Brain pericyte (primary cell): ENCODE measurements around the gene CNOT2.
"Not testable (repeated sequence)": the region's sequence is repeated elsewhere in the genome, so short reads cannot be mapped to it uniquely, and the experiment has no call there.

ENCODE experiments used
- DNase-seq: peaks from one replicate; pipeline ENCODE4 v3.0.0-alpha.2; 2012; ENCODE audit warnings: low read depth, low spot score

The CNOT2 gene

DNA sequence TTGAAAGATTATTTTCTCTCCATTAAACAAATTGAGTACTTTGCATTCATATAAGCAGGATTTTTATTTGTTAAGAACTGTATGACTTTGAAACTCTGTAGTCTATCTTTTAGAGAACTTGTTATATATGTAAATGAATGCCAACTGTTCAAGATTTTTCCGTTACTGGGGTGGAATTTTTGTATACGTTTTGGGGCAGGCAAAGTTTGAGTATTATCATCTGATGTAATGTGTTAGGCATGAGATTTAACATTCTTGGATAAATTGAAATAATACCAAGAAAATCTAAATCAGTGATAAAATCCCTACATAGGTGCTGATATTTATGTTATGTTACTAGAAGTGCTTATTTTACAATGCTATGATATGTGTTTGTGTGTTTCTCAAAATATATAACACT is 8.4 kb downstream of the CNOT2 start:
- DNase-seq = no peak

DNA sequence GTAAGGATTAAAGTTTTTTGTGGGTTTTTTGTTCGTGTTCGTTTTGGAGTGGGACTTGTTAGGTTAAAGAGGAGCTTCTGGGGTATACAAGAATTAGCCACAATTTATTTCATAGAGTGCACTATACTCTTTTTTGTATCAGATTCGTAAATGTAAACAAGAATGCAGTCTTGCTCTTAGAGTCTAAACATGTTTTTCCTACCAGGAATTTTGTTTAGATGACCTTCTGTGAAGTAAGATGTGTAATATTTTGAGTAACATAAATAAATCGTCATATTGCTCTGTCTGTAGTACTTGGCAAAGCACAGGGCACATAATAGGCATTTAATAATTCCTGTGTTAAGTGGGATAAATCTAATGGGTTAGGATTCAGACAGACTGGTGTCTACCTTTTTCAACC is 9.6 kb downstream of the CNOT2 start:
- DNase-seq = no peak

DNA sequence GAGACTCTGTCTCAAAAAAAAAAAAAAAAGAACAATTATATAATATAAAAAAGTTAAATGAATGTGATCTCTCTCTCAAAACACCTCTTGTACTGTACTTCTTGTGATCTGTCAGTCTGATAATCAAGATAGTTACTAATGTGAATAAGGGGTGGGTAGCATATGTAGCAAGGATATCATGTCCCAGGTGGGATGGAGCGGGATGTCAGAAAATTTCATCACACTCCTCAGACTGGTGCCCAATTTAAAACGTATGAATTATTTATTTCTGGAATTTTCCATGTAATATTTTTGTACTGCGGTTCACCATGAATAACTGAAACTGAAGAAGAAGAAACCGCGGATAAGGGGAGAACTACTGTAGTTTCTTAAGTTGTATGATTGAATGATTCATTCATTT is 11.0 kb downstream of the CNOT2 start:
- DNase-seq = no peak

DNA sequence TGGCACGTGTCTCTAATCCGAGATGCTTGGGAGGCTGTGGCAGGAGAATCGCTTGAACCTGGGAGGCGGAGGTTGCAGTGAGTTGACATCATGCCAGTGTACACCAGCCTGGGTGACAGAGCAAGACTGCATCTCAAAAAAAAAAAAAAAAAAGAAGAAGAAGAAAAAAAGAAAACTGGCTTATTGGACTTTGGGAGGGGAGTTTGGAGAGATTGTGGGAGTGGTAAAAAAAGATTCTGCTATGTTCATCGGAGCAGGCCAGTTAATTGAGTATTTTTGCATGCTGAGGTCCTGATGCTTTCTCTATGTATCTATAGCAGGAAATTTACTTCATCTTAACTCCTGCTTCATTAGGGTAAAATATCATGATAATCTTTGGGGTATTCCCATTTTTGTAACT is 11.6 kb downstream of the CNOT2 start:
- no peak for DNase-seq

DNA sequence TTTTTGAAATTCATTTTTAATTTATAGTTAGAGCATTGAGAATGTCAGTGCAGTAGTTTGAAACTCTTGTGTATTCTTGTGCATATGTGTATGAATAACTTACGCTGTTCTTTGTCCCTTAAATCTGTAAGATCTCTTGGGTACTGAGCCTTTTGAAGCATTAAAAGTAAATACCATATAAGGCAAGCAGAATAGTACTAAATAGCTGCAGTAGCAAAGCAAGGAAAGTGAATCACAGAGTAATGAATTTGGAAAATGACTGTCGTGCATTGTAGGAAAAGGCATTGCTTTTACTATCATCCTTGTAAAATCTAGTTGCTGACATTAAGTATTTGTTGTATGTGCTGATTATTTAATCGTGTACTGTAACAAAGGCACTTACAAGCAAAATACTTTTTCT is 12.1 kb downstream of the CNOT2 start:
- DNase-seq = no peak

DNA sequence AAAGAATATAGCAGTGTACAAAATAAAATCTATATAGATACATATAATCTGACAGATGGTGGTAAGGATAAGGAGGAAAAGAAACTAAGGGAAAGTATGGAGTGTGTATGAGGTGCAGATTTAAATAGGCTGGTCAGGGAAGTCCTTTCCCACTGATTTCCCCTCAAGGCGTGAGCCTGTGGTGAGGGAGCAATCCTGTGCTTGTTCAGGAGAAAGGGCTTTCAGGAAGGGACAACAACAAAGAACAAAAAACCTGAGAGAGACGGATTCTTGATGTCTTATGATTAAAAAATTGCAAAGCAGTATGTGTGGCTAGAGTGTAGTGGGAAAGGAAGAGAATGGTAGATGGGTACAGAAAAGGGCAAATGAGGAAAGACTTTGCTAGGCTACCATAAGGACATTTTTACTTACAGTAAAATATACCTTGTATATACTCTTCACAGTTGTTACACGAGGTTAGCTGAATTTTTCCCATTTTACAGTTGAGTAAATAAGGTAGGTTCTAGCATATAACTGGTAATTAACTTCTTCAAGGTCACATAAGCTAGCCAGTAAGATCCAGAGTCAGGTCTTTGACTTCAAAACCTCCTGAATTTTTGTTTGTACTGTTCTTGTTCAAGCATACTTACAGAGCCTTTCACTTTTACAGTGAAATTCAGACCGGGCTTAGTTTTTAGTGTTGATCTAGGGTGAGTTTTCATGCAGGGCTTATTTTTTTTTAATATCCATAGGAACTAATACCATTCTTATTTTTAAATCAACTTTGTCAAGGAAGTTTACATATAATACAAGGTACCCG is 15.6 kb downstream of the CNOT2 start:
- DNase-seq = no peak

DNA sequence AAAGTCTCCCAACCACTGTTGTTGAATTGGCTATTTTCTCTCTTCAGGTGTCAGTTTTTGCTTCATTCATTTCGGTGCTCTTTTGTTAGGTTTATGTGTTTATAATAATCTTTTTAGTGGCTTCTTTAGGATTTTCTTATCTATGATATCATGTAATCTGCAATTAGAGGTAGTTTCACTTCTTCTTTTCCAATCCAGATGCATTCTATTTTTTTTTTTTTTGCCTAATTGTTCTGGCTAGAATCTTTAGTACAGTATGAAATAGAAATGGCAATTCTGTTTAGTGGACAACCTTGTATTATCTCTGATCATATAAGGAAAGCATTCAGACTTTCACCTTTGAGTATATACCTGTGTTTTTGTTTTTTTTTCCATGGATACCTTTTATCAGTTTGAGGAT is 17.4 kb downstream of the CNOT2 start:
- no peak for DNase-seq

DNA sequence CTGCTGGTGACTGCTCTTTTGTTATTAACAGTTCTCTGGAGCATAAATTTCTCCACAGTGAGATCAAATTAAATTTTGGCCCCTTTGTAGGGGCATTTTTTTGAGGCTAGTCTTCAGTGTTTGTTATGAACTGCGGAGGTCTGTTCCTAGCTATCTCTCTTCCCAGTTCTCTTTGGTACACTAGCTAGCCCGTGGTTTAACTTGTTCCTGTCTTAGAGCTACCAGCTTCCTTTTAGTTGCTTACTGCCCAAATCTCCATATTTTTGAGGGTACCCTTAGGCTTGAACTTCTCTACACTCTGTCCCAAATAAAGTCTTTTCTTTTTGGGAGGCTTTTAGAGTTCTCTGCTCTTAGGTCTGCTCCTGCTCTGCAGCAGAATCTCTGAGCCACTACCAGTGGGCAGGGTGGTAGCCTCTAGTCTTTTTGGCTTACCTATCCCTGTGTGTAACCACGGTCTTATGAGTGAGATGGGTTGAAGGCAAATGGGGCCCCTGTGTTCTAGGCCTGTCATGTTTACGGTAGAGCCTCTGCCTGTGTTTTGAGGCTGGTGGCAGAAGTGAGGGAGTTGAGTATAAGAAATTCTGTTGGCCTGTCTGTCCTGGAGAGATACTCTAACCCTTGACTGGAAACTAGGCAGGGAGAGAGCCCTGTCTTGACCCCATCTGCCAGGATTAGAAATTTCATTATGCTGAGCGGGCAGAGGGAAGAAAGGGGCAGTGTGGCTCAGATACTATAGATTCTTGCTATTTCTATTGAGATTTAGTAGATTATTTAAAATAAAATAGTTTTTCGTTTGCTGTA is 21.0 kb downstream of the CNOT2 start:
- DNase-seq = no peak

DNA sequence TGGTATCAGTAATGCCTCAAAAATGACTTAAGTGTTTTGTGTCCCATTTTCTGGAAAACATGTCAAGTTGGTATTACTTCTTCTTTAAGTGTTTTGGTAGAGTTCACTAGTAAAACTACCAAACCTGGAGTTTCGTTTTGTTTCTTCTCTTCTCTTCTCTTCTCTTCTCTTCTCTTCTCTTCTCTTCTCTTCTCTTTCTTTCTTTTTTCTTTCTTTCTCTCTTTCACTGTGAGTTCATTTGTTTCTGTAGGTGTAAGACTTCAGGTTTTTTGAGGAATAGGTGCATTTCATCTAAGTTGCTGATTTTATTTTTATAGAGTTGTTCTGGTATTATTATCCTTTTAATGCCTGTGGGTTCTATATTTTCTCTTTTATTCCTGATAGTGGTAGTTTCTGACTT is 21.9 kb downstream of the CNOT2 start:
- no peak for DNase-seq

DNA sequence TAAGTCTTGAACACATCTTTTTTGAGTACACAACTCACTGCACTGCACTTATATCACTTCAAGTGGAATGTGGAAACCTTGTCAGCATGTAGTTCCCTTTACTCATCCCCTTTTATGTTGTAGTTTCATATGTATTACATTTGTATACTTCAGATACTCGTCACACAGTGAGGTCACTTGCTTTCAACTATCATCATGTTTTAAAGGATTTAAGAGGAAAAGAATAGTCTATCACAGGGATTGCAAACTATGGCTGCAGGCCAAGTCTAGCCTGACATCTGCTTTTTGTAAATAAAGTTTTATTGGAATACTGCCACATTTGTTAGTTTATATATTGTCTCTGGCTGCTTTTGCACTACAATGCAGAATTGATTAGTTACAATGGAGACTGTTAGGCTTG is 24.3 kb downstream of the CNOT2 start:
- no peak for DNase-seq

DNA sequence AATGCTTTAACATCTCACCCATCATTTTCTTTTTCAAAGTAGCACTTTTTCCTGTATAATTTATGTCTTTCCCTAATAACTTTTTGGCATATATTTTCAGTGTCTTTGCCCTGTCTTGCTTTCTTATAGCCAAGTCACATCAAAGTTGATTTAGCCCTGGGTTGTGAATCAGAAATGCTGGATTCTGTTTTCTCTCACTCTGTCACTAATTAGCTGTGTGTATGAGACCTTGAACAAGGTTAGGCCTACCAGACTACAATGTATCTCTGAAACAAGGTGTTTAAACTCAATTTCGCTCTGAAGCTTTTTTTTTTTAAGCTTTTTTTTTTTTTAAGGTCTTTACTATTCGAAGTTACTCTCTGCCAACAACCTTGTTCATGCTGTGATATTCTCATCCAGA is 25.7 kb downstream of the CNOT2 start:
- DNase-seq = no peak

DNA sequence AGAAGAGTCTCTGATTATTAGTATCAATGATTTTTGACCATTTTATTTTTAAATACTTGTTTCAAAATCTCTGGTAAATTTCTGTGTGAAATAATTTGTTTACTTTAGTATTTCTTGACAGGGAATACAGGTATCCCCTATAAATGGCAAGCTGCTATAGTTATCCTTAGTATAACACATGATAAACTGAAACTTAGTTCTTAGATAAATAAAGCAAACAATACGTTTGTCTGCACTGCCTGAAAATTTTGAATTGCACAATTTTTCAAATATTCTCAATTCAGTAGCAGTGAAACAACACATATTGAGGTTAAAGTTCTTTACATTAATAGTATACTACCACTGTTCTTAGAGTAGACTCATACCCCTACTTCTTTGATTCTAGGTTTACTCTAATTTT is 26.9 kb downstream of the CNOT2 start:
- DNase-seq = no peak

DNA sequence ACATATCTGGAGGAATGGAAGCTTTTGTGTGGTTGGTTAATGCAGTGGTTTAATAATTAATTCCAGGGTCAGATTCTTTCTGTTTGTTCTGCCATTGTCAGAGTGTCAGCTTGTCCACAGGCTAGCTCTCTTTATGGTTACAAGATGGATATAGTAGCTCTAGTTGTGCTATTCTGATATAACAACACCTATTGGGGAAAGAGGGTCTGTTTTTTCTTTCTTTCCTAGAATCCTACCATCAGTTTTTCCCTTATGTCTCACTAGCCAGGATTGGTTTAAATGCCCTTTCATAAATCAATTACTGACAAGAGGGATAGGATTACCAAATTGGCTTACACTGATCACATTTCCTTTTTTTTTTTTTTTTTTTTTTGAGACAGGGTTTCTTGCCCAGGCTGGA is 27.8 kb downstream of the CNOT2 start:
- no peak for DNase-seq

DNA sequence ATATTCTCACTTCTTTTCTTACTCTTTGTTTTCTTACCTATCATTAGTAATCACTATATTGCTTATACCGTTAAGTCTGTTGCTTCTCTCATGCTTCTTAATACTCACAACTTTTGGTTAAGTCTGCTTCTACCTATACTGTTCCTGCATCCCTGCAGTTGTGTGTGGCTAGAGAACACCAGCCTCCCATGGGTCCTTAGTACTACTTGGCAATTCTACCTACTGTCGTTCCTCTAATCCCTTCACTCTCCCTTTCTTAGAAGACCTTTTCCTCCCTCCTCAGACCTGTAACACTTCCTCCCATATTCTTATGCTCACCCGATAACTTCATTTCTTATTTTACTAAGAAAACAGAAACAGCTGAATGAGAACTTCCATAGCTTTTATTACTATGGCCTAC is 29.3 kb downstream of the CNOT2 start:
- no peak for DNase-seq

DNA sequence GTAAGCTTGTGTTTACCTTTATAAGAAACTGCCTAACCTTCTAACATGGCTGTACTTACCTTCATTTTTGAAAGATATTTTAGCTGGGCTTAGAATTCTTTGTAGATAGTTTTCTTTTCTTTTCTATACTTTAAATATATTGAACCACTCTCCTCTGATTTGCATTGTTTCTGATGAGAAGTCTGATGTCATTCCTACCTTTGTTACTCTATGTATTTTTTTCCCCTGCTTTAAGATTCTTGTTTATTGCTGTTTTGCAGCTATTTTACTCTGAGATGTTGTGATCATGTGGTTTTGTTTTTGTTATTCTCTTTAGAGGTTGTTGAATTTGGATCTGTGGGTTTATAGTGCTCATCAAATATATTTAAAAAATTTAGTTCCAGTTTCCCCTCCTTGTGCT is 31.8 kb downstream of the CNOT2 start:
- no peak for DNase-seq

DNA sequence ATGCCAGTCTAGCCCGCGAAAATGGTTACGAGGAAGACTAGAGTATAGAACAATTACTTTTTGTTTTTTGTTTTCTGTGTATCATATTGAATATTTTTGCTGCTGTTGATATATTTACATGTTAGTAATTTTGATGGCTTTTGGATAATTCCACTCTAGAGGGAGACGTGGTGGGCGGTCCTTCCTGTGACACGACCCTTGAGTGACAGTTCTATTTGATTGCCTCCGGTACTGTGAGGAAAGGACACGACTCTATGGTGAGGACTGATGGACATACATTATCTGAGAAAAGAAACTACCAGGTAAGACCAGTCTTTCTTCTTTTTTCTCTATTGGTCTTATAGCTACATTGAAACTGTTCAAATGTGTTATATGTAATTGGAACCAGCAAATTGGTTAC is 34.7 kb downstream of the CNOT2 start:
- DNase-seq = no peak

DNA sequence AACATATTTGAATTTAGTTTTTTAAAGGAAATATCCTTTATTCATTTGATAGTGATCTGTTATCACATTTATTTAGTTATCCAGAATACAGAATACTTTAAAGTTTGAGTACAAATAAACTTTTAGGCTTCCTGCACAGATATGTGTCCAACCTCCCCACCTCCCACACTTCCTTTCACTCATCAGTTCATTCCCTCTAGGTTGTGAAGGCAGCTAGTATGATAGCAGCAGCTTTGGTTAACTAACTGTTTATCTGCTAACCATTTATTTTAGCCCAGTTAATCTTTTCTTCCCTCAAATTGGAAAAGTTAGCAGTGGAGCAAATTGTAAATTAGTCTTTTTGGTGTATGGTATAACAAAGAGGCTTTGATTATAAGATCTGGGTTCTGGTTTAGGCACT is 35.7 kb downstream of the CNOT2 start:
- DNase-seq = no peak

DNA sequence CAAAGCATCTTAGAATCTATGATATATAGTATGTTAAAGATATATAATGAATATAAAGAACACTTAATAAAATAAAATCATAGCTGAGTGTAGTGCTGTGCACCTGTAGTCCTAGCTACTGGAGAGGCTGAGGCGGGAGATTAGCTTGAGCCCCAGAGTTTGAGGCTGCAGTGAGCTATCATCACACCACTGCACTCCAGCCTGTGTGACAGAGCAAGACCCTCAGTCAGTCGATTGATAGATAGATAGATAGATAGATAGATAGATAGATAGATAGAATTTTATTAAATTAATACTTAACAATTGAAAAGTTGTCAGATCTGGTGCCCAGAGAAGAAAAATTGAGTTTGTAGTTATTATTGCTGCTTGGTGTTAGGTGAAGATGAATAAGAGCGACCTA is 40.0 kb downstream of the CNOT2 start:
- DNase-seq = no peak

DNA sequence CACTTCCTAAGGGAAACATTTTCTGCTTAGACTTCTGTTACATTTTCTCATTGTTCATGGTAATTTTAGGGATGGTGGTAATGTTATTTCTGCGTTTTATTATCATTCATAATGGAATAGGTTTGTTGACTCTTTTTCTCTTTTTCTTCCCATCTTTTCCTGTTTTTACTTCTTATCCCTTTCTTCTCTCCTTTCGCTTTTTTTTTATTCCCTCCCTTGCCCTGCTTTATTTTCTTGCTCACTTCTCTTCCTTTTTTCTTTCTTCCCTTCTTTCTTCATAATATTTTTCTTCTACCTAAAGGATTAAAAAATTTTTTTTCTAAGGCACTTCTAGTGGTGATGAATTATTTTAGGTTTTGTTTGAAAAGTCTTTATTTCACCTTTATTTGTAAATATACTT is 45.6 kb downstream of the CNOT2 start:
- DNase-seq = no peak

DNA sequence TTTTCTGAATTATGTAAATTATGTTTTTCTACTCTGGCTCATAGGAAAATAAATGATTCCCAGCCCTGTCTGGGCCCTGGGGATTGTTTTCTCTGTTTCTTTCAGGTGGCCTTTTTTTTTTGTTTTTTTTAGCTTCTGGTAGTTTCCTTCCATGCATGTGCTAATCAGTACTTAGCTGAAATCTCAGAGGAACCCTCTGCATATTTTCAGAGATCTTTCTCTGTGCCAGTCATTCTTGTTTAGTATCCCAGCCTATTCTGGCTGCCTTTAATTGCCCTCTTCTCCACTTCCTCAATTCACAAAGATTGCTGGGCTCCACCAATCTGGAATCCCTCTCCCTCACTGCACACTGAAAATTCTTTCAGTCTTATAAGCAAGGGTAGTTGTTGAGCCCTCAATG is 46.9 kb downstream of the CNOT2 start:
- DNase-seq = no peak

DNA sequence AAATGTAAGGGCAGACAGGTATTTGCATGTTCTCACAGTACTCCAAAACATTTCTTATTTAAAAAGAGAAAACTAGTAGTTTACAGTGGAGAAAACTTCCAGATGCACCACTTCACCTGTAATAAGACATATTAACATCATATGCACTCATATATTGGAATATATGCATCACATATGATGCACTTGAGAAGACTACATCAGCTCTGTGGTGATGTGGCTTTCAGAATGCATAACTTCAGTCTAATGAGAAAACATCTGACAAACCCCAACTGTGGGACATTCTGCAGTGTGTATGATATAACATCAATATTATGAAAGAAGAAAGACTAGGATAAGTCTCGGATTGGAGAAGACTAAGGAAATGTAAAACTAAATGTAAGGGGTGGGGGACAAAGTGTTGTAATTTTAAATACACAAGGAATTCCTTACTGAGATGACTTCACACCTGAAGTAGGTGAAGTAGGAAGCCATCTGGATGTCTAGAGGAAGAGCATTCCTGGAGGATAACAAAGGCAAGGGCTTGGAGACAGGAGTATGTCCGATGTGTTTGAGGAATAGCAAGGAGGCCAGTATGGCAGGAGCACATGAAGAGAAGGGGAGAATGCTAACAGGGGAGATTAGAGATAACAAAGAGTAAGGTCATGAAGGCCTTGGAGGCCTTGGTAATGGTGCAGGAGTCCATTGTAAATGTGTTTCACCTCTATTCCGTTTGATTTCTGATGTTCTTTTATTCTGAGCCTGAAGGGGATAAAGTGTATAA is 49.0 kb downstream of the CNOT2 start:
- DNase-seq = no peak

DNA sequence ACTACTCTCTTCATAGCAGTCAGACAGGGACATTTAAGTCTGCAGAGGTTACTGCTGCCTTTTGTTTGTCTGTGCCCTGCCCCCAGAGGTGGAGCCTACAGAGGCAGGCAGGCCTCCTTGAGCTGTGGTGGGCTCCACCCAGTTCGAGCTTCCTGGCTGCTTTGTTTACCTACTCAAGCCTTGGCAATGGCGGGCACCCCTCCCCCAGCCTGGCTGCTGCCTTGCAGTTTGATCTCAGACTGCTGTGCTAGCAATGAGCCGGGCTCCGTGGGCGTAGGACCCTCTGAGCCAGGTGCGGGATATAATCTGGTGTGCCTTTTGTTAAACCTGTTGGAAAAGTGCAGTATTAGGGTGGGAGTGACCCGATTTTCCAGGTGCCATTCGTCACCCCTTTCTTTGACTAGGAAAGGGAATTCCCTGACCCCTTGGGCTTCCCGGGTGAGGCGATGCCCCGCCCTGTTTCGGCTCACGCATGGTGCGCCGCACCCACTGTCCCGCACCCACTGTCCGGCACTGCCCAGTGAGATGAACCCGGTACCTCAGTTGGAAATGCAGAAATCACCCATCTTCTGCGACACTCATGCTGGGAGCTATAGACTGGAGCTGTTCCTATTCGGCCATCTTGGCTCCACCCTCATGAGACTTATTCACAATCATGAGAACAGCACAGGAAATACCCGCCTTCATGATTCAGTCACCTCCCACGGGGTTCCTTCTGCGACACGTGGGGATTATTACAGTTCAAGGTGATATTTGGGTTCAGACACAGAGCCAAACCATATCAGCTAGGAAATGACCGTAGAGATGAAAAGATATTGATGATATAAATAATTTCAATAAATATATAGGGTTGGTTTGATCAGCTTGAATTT is 61.7 kb downstream of the CNOT2 start:
- DNase-seq = not testable (repeated sequence)
